AG09309 (cell line): ENCODE results near the gene IMP3.

Experiments used
- DNase-seq: peaks from one replicate; pipeline ENCODE4 v3.0.0-alpha.2; 2010; ENCODE audit warnings: low read depth
- H3K4me3 ChIP-seq: 2 replicates; pipeline ENCODE4 v1.5.1; 2011; ENCODE audit warnings: mild to moderate bottlenecking, low read depth, low read length, moderate library complexity; ENCODE audit not compliant: control insufficient read depth
- TF ChIP-seq, protein P1 (sequence below): IDR thresholded peaks from 2 replicates; pipeline ENCODE4 v1.5.1; 2011; ENCODE audit warnings: mild to moderate bottlenecking, low read depth, low read length, inconsistent platforms; ENCODE audit not compliant: insufficient read depth, control insufficient read depth; ENCODE audit errors: missing control alignments

The IMP3 gene

GRCh38 chr15:75631935-75632334 is 8.1 kb downstream of the IMP3 start:
- DNase-seq: no peak
- H3K4me3 ChIP-seq: no peak overlapping the region
- TF ChIP-seq, protein P1, sequence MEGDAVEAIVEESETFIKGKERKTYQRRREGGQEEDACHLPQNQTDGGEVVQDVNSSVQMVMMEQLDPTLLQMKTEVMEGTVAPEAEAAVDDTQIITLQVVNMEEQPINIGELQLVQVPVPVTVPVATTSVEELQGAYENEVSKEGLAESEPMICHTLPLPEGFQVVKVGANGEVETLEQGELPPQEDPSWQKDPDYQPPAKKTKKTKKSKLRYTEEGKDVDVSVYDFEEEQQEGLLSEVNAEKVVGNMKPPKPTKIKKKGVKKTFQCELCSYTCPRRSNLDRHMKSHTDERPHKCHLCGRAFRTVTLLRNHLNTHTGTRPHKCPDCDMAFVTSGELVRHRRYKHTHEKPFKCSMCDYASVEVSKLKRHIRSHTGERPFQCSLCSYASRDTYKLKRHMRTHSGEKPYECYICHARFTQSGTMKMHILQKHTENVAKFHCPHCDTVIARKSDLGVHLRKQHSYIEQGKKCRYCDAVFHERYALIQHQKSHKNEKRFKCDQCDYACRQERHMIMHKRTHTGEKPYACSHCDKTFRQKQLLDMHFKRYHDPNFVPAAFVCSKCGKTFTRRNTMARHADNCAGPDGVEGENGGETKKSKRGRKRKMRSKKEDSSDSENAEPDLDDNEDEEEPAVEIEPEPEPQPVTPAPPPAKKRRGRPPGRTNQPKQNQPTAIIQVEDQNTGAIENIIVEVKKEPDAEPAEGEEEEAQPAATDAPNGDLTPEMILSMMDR: no peak

GRCh38 chr15:75625542-75626347 is 14.3 kb downstream of the IMP3 start, which contains the start of gene SNUPN:
Gene SNUPN, minus strand, starts transcription at chr15:75625725. Its CDS starts 4,674 bp downstream, at chr15:75621051.
- TF ChIP-seq, protein P1: no peak
- no peak for DNase-seq
- peak within 1 kb of the TSS; percentile 98 for H3K4me3 ChIP-seq

- TF ChIP-seq, protein P1: no peak
- DNase-seq: no peak
- no peak overlapping the region for H3K4me3 ChIP-seq
Observed at GRCh38 chr15:75622505-75622904, 17.5 kb downstream of the IMP3 start.

- DNase-seq: peak; percentile 89
- H3K4me3 ChIP-seq: no peak overlapping the region
- TF ChIP-seq, protein P1: peak; percentile 35
Observed at GRCh38 chr15:75620841-75621391, 19.1 kb downstream of the IMP3 start.

DNA sequence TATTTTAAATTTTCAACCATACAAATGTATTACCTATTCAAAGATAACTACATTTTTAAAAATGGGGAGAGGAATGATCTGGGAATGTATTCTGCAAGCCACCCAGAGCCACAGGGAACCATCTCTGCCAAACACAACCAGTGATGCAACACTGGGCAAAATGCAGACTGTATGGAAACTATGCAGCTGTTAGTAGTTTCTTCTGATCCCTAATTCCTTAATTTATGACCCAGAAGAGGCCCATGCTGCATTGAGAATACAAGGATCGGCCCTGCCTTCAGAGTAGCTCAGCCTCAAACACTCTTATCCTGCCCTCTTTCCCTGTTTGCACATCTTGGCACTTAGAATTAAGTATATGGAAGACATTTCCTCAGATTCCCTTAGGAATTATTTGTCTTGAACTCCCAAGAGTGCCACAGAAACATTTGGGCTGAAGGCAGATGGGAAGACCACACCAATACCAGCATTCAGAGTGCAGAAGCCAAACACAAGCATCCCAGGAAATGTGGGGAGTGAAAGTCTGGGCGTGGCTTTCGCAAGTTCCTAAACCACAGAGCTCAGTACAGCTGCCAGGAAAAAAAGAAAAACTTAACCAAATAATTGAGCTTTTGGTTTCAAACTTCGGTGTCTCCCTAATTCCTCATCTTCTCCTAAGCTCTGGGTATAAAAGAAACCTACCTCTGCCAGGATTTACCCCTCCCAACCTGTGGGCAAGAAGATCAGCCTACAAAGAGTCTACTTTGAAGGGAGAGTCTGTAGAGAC is 19.8 kb downstream of the IMP3 start:
- TF ChIP-seq, protein P1: no peak
- no peak for DNase-seq
- no peak overlapping the region for H3K4me3 ChIP-seq

DNA sequence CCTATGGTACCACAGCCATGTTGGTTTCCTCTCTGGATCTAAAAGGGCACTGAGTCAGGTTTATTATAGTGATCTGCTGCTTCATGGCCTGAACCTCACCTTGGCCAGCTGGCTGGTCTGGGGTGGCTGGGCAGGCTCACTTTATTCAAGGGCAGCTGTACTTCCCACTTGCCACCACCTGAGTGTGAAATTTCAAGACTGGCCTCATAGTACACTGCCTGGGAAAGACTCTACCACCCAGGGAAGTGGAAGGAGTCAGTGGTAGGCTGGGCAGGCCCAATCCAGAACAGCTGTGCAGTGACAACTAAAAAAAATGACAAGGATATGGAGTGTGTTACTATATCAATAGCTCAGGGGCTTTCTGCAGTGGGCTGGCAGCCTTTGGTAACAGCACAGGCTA is 23.3 kb downstream of the IMP3 start:
- H3K4me3 ChIP-seq: no peak overlapping the region
- DNase-seq: no peak
- TF ChIP-seq, protein P1: no peak
